PC-9 (cell line): ENCODE measurements around the gene LRRC3C.

Source experiments
- EZH2 ChIP-seq: fragments of 200-600 bp; sonication (generic); IDR thresholded peaks from 2 replicates; pipeline ENCODE4 v1.8.0; 2017; ENCODE audit warnings: antibody characterized with exemption, low read depth
- TF ChIP-seq, protein P1 (sequence below): fragments of 200-600 bp; sonication (generic); conservative IDR thresholded peaks from 2 replicates; pipeline ENCODE4 v1.6.1; 2017; ENCODE audit warnings: mixed run types, antibody characterized with exemption, mild to moderate bottlenecking, moderate library complexity

DNA sequence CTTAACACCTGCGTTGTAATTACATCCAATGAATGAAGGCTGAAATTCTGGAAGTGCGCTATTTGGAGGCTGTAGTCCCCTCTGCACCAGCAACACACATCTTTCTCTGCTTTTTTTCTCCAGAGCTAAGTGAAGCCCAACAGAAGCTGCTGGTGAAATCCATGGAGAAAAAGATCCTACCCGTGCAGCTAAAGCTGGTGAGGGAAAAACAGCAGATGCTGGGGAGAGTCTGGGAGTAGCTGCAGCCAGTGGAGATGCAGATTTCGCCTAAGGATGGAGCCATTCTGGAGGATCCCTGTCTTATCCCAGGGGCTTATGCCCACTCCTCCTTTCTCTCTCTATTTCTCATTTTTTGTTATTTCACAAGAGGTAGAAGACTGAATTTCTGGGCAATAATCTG, 48.3 kb downstream of the LRRC3C start:
- TF ChIP-seq, protein P1, sequence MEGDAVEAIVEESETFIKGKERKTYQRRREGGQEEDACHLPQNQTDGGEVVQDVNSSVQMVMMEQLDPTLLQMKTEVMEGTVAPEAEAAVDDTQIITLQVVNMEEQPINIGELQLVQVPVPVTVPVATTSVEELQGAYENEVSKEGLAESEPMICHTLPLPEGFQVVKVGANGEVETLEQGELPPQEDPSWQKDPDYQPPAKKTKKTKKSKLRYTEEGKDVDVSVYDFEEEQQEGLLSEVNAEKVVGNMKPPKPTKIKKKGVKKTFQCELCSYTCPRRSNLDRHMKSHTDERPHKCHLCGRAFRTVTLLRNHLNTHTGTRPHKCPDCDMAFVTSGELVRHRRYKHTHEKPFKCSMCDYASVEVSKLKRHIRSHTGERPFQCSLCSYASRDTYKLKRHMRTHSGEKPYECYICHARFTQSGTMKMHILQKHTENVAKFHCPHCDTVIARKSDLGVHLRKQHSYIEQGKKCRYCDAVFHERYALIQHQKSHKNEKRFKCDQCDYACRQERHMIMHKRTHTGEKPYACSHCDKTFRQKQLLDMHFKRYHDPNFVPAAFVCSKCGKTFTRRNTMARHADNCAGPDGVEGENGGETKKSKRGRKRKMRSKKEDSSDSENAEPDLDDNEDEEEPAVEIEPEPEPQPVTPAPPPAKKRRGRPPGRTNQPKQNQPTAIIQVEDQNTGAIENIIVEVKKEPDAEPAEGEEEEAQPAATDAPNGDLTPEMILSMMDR: no peak
- TF ChIP-seq EZH2: no peak
